CD4-positive, alpha-beta T cell (primary cell): ENCODE measurements around the gene TCAP. TPM values are rescaled to one million over a fixed set of nuclear protein-coding genes. Genes with fewer than 3 reads are reported as not detected.

ENCODE experiments used
- ATAC-seq: fragments of 200-7000 bp; cut with Tn5 transposase; one replicate; pipeline ENCODE4 v1.10.0; 2022; ENCODE audit warnings: mild to moderate bottlenecking; ENCODE audit not compliant: poor library complexity
- CTCF ChIA-PET: fragments of 350-600 bp; sonication (Branson Sonifier 250); formaldehyde crosslinking; loops from one replicate; lab custom pipeline; 2021; ENCODE audit warnings: antibody characterized with exemption, inconsistent platforms; lab: Charles Lee
- POLR2A ChIA-PET: fragments of 350-600 bp; sonication (Branson Sonifier 250); formaldehyde crosslinking; loops from one replicate; lab custom pipeline; 2021; ENCODE audit warnings: antibody characterized with exemption, inconsistent platforms; lab: Charles Lee
- DNase-seq, 14 experiments: peaks; one replicate each; pipeline ENCODE4 v3.0.0-alpha.2; 2013 to 2020; ENCODE audit warnings: mixed read lengths in 2 of 14
- H3K27ac ChIP-seq, 2 donors: one replicate each; pipeline versions ENCODE4 v1.5.1 to v1.7.0; 2013; ENCODE audit warnings: low read length in 2 of 2, low read depth in 1 of 2, mild to moderate bottlenecking in 1 of 2
- H3K27me3 ChIP-seq, 2 experiments: 1 replicate in 1 of 2; 2 replicates in 1 of 2; pipeline versions ENCODE4 v1.6.1 to v1.7.0; 2013; ENCODE audit warnings: low read length in 2 of 2, control low read depth in 1 of 2, mild to moderate bottlenecking in 1 of 2, moderate library complexity in 1 of 2; ENCODE audit not compliant: insufficient read depth in 2 of 2, control insufficient read depth in 1 of 2
- H3K36me3 ChIP-seq: one replicate; pipeline ENCODE4 v1.6.1; 2013; ENCODE audit warnings: low read length, control low read depth; ENCODE audit not compliant: insufficient read depth
- H3K4me1 ChIP-seq: one replicate; pipeline ENCODE4 v1.6.1; 2013; ENCODE audit warnings: low read length, control low read depth; ENCODE audit not compliant: insufficient read depth
- H3K4me3 ChIP-seq: one replicate; pipeline ENCODE4 v1.5.1; 2013; ENCODE audit warnings: mild to moderate bottlenecking, low read length, moderate library complexity
- H3K9me3 ChIP-seq, 2 experiments: 1 replicate in 1 of 2; 2 replicates in 1 of 2; pipeline versions ENCODE4 v1.6.1 to v1.7.0; 2013; ENCODE audit warnings: low read length in 2 of 2, mild to moderate bottlenecking in 2 of 2, control low read depth in 1 of 2, moderate library complexity in 1 of 2; ENCODE audit not compliant: control insufficient read depth in 1 of 2, insufficient read depth in 1 of 2
- H3K27ac Mint-ChIP-seq: one replicate; pipeline ENCODE4 v1.8.0; 2020; ENCODE audit warnings: mixed read lengths
- H3K27me3 Mint-ChIP-seq: one replicate; pipeline ENCODE4 v1.8.0; 2021; ENCODE audit warnings: mixed read lengths
- H3K36me3 Mint-ChIP-seq: one replicate; pipeline ENCODE4 v1.8.0; 2021; ENCODE audit warnings: low read depth, mixed read lengths
- H3K4me1 Mint-ChIP-seq: one replicate; pipeline ENCODE4 v1.8.0; 2021; ENCODE audit warnings: low read depth, mixed read lengths
- H3K4me3 Mint-ChIP-seq: one replicate; pipeline ENCODE4 v1.8.0; 2020; ENCODE audit warnings: mild to moderate bottlenecking, mixed read lengths
- H3K9me3 Mint-ChIP-seq: one replicate; pipeline ENCODE4 v1.8.0; 2020; ENCODE audit warnings: mixed read lengths
- intact Hi-C, 2 experiments: fragments of 100-400 bp; cut with DNase I in 1 of 2; cut with micrococcal nuclease in 1 of 2; formaldehyde crosslinking; loops; one replicate each; pipeline versions ENCODE4 v1.15.1 to v1.9.0; 2023 to 2025; cut with DNase I, micrococcal nuclease
- total RNA-seq, 174 experiments: library from RNA in 2 of 174; stranded (reverse) in 2 of 174; gene quantifications; one replicate each; pipeline ENCODE4 v1.2.3 and lab custom pipeline; 2021 to 2026
- TF ChIP-seq, protein P1 (sequence below): fragments of 200-600 bp; IDR thresholded peaks from one replicate; pipeline ENCODE4 v1.8.0; 2022; ENCODE audit warnings: antibody characterized with exemption, mild to moderate bottlenecking

The TCAP gene
- total RNA-seq, 2 experiments from 2014 or later: 6.4 TPM

- Mint-ChIP-seq H3K4me3 (peak overlapping the region; percentile 55), H3K27ac (peak overlapping the region; percentile 91), H3K4me1 (peaks cover 57% of the 10 kb centered on the region), H3K9me3 (no peaks in the 10 kb centered on the region), H3K27me3 (no peaks in the 10 kb centered on the region), H3K36me3 (peaks cover 39% of the 10 kb centered on the region)
- POLR2A ChIA-PET: interaction anchor here (0.7 to 5.3 kb wide), 6 partner anchors 8 to 301 kb away, joined by 3 to 23 read pairs (median 8); partner anchors contain the start of genes MIEN1, PGAP3, PNMT and PSMD3
- peak in 12 of 14 experiments; percentile 27 to 81 (median 40) for DNase-seq
- intact Hi-C loops: loop anchor here in 1 of 2 experiments (5.0 kb wide), 1 partner anchor 53 kb away; the partner anchor contains the start of gene MIEN1
- peaks cover 61% of the 10 kb centered on the region for H3K4me1 ChIP-seq
- peaks cover 13% of the 10 kb centered on the region for H3K36me3 ChIP-seq
- H3K9me3 ChIP-seq: no peaks in the 10 kb centered on the region
- TF ChIP-seq, protein P1, sequence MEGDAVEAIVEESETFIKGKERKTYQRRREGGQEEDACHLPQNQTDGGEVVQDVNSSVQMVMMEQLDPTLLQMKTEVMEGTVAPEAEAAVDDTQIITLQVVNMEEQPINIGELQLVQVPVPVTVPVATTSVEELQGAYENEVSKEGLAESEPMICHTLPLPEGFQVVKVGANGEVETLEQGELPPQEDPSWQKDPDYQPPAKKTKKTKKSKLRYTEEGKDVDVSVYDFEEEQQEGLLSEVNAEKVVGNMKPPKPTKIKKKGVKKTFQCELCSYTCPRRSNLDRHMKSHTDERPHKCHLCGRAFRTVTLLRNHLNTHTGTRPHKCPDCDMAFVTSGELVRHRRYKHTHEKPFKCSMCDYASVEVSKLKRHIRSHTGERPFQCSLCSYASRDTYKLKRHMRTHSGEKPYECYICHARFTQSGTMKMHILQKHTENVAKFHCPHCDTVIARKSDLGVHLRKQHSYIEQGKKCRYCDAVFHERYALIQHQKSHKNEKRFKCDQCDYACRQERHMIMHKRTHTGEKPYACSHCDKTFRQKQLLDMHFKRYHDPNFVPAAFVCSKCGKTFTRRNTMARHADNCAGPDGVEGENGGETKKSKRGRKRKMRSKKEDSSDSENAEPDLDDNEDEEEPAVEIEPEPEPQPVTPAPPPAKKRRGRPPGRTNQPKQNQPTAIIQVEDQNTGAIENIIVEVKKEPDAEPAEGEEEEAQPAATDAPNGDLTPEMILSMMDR: no peak
- CTCF ChIA-PET: interaction anchor here (0.6 to 2.3 kb wide), 7 partner anchors 9 to 147 kb away, joined by 3 to 9 read pairs (median 5); partner anchors contain the start of gene PNMT
- H3K27me3 ChIP-seq: no peaks in the 10 kb centered on the region
- peak overlapping the region; percentile 65 to 84 for H3K27ac ChIP-seq
- no peak overlapping the region for H3K4me3 ChIP-seq
- ATAC-seq: peak; percentile 83
Measured at GRCh38 chr17:39679521-39680192, 14.5 kb downstream of the TCAP start.

DNA sequence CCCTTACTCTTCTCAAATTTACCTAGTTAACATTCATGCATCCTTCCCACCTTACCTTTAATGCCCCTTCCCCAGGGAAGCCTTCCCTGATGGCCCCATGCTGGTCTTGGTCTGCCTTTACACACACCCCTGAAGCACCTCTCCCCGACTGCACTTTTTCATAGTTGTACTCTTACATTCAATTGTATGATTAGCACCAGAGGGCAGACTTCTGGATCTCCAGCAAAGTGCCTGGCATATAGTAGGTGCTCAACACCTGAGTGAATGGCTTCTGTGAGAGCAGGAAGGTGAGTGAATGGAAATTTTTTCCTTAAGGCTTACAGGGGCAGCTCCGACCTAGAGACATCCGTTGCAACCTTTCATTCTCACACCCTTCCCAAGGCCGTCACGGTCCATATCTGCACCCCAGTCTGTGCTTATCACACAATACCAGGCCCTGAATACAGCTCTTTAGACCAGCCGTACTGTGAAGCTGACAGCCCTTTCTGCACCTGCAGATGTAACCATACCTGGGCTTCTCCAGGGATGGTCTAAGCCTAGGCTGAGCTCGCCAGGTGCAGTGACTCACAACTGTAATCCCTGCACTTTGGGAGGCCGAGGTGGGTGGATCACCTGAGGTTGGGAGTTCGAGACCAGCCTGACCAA is 18.3 kb downstream of the TCAP start:
- POLR2A ChIA-PET: interaction anchor here (0.5 kb wide), 1 partner anchor 211 kb away, joined by 3 read pairs; no protein-coding TSS in a partner anchor
- CTCF ChIA-PET: interaction anchor here (1.2 to 1.5 kb wide), 2 partner anchors 15 to 27 kb away, joined by 3 to 4 read pairs; no protein-coding TSS in a partner anchor
- ATAC-seq (no peak), DNase-seq (no peak)
- peaks cover 22% of the 10 kb centered on the region for H3K36me3 ChIP-seq
- no peak overlapping the region for H3K4me3 ChIP-seq
- H3K4me1 ChIP-seq: peaks cover 39% of the 10 kb centered on the region
- Mint-ChIP-seq H3K4me1 (peaks cover 47% of the 10 kb centered on the region), H3K36me3 (peaks cover 71% of the 10 kb centered on the region), H3K9me3 (no peaks in the 10 kb centered on the region), H3K27ac (no peak overlapping the region), H3K4me3 (peak overlapping the region; percentile 15), H3K27me3 (no peaks in the 10 kb centered on the region)
- TF ChIP-seq, protein P1: no peak
- H3K27ac ChIP-seq: no peak overlapping the region
- intact Hi-C loops: no loop called here
- H3K27me3 ChIP-seq: no peaks in the 10 kb centered on the region
- no peaks in the 10 kb centered on the region for H3K9me3 ChIP-seq

DNA sequence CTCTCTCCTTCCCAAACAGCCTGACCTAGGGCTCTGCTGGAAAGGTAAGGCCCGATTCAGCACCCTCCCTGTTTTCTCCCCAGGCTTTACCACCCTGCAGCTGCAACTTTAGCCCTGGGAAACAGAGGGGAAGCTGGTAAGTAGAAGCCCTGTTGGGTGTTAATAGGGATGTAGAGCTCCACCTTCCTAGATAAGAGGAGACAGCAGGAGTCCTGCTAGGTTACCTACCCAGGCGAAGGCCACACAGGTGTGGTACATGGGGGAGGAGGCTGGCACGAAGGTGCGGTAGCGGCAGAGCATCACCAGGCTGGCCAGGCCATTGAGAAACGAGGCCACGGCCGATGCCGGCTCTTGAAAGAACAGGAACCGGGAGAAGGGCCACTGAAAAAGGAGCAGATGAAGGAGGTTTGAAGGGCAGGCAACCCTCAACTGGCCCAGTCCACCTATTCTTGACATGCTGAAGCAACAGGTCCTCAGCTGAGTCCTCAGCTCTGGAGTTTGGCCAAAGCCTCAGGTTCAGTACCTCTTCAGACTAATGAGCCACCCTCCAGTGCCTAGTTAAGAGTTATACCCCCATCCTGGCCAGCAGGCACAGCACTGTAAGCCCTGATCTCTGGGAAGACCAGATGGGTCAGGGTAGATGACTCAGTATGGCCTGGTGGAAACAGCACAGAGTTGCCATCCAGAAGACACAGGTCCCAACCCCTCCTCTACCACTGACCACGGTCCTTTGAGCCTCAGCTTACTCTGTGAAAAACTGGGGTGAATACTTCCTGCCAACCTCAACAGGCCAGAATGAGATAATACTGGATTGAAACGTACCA is 19.4 kb downstream of the TCAP start:
- H3K9me3 Mint-ChIP-seq: no peaks in the 10 kb centered on the region
- no peak overlapping the region for H3K27ac Mint-ChIP-seq
- H3K36me3 Mint-ChIP-seq: peaks cover 72% of the 10 kb centered on the region
- intact Hi-C loops: loop anchor here in 1 of 2 experiments (5.0 kb wide), 1 partner anchor 47 kb away; the partner anchor contains the start of gene STARD3
- TF ChIP-seq, protein P1: no peak
- ChIA-PET POLR2A (no interaction called here), CTCF (no interaction called here)
- Histone ChIP-seq H3K27me3 (no peaks in the 10 kb centered on the region), H3K9me3 (no peaks in the 10 kb centered on the region), H3K27ac (no peak overlapping the region), H3K4me1 (peaks cover 34% of the 10 kb centered on the region), H3K36me3 (peaks cover 22% of the 10 kb centered on the region), H3K4me3 (no peak overlapping the region)
- no peaks in the 10 kb centered on the region for H3K27me3 Mint-ChIP-seq
- DNase-seq: no peak
- ATAC-seq: no peak
- H3K4me3 Mint-ChIP-seq: peak overlapping the region; percentile 25
- peaks cover 43% of the 10 kb centered on the region for H3K4me1 Mint-ChIP-seq
